ENCODE results near the gene CHRD. TPM values are rescaled to one million over a fixed set of nuclear protein-coding genes. Genes with fewer than 3 reads are reported as not detected.

CHRD gene
- total RNA-seq, 1 experiment from 2014 or later: 2.7 TPM

DNA sequence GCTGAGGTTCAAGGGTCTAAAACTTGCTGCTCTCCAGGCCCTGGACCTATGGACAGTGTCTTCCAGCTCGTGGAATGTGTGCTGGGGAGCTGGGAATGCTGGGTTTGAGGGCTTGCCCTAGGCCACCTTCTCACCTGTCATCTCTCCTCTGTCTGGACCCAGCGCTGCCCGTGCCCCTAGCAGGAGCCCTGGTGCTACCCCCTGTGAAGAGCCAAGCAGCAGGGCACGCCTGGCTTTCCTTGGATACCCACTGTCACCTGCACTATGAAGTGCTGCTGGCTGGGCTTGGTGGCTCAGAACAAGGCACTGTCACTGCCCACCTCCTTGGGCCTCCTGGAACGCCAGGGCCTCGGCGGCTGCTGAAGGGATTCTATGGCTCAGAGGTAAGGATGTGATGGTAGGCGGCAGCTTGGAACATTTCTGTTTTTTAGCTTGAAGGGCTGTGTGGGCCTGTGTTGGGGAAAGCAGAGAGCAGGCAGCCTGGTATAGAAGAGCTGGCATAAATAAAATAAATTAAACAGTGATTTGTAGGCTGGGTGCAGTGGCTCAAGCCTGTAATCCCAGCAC, 5.1 kb downstream of the CHRD start:
- Mint-ChIP-seq H3K4me3 (no peak overlapping the region), H3K4me1 (peaks cover 7% of the 10 kb centered on the region), H3K27me3 (ENCODE audit: low read depth) (peaks cover 36% of the 10 kb centered on the region), H3K9me3 (no peaks in the 10 kb centered on the region), H3K27ac (no peak overlapping the region), H3K36me3 (no peaks in the 10 kb centered on the region)
- CTCF ChIA-PET: interaction anchor here (0.7 to 4.7 kb wide), 8 partner anchors 8 to 157 kb away, joined by 3 to 30 read pairs (median 4); no protein-coding TSS in a partner anchor
- POLR2A ChIA-PET: no interaction called here
- no peak for DNase-seq (ENCODE audit: low spot score)
- no peak for ATAC-seq
- TF ChIP-seq, protein P1, sequence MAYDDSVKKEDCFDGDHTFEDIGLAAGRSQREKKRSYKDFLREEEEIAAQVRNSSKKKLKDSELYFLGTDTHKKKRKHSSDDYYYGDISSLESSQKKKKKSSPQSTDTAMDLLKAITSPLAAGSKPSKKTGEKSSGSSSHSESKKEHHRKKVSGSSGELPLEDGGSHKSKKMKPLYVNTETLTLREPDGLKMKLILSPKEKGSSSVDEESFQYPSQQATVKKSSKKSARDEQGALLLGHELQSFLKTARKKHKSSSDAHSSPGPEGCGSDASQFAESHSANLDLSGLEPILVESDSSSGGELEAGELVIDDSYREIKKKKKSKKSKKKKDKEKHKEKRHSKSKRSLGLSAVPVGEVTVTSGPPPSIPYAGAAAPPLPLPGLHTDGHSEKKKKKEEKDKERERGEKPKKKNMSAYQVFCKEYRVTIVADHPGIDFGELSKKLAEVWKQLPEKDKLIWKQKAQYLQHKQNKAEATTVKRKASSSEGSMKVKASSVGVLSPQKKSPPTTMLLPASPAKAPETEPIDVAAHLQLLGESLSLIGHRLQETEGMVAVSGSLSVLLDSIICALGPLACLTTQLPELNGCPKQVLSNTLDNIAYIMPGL (CRISPR knock-in tag; IDR thresholded peaks at IDR 0.05): no peak
- TF ChIP-seq SP1 (CRISPR knock-in tag; conservative IDR thresholded peaks at IDR 0.05) (no peak), TEAD4 (CRISPR knock-in tag; IDR thresholded peaks at IDR 0.05) (no peak), ZNF138 (CRISPR knock-in tag; conservative IDR thresholded peaks at IDR 0.05) (no peak), TCF7 (CRISPR knock-in tag; IDR thresholded peaks at IDR 0.05; ENCODE audit: low read depth) (no peak), NR3C1 (CRISPR knock-in tag; conservative IDR thresholded peaks at IDR 0.05; ENCODE audit: low read depth) (no peak), HMGA2 (CRISPR knock-in tag; IDR thresholded peaks at IDR 0.05) (no peak), ETV6 (CRISPR knock-in tag; IDR thresholded peaks at IDR 0.05) (no peak), ZNF396 (CRISPR knock-in tag; IDR thresholded peaks at IDR 0.05; ENCODE audit: borderline replicate concordance) (no peak), NR1H2 (CRISPR knock-in tag; IDR thresholded peaks at IDR 0.05) (no peak)
- TF ChIP-seq, protein P2, sequence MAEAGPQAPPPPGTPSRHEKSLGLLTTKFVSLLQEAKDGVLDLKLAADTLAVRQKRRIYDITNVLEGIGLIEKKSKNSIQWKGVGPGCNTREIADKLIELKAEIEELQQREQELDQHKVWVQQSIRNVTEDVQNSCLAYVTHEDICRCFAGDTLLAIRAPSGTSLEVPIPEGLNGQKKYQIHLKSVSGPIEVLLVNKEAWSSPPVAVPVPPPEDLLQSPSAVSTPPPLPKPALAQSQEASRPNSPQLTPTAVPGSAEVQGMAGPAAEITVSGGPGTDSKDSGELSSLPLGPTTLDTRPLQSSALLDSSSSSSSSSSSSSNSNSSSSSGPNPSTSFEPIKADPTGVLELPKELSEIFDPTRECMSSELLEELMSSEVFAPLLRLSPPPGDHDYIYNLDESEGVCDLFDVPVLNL (CRISPR knock-in tag; IDR thresholded peaks at IDR 0.05; ENCODE audit: borderline replicate concordance, low read depth): no peak
- TF ChIP-seq, protein P3, sequence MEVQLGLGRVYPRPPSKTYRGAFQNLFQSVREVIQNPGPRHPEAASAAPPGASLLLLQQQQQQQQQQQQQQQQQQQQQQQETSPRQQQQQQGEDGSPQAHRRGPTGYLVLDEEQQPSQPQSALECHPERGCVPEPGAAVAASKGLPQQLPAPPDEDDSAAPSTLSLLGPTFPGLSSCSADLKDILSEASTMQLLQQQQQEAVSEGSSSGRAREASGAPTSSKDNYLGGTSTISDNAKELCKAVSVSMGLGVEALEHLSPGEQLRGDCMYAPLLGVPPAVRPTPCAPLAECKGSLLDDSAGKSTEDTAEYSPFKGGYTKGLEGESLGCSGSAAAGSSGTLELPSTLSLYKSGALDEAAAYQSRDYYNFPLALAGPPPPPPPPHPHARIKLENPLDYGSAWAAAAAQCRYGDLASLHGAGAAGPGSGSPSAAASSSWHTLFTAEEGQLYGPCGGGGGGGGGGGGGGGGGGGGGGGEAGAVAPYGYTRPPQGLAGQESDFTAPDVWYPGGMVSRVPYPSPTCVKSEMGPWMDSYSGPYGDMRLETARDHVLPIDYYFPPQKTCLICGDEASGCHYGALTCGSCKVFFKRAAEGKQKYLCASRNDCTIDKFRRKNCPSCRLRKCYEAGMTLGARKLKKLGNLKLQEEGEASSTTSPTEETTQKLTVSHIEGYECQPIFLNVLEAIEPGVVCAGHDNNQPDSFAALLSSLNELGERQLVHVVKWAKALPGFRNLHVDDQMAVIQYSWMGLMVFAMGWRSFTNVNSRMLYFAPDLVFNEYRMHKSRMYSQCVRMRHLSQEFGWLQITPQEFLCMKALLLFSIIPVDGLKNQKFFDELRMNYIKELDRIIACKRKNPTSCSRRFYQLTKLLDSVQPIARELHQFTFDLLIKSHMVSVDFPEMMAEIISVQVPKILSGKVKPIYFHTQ (CRISPR knock-in tag; IDR thresholded peaks at IDR 0.05): no peak
- TF ChIP-seq, protein P4, sequence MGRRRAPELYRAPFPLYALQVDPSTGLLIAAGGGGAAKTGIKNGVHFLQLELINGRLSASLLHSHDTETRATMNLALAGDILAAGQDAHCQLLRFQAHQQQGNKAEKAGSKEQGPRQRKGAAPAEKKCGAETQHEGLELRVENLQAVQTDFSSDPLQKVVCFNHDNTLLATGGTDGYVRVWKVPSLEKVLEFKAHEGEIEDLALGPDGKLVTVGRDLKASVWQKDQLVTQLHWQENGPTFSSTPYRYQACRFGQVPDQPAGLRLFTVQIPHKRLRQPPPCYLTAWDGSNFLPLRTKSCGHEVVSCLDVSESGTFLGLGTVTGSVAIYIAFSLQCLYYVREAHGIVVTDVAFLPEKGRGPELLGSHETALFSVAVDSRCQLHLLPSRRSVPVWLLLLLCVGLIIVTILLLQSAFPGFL (CRISPR knock-in tag; IDR thresholded peaks at IDR 0.05; ENCODE audit: borderline replicate concordance): no peak
- TF ChIP-seq, protein P5, sequence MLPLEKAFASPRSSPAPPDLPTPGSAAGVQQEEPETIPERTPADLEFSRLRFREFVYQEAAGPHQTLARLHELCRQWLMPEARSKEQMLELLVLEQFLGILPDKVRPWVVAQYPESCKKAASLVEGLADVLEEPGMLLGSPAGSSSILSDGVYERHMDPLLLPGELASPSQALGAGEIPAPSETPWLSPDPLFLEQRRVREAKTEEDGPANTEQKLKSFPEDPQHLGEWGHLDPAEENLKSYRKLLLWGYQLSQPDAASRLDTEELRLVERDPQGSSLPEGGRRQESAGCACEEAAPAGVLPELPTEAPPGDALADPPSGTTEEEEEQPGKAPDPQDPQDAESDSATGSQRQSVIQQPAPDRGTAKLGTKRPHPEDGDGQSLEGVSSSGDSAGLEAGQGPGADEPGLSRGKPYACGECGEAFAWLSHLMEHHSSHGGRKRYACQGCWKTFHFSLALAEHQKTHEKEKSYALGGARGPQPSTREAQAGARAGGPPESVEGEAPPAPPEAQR (CRISPR knock-in tag; IDR thresholded peaks at IDR 0.05): no peak

DNA sequence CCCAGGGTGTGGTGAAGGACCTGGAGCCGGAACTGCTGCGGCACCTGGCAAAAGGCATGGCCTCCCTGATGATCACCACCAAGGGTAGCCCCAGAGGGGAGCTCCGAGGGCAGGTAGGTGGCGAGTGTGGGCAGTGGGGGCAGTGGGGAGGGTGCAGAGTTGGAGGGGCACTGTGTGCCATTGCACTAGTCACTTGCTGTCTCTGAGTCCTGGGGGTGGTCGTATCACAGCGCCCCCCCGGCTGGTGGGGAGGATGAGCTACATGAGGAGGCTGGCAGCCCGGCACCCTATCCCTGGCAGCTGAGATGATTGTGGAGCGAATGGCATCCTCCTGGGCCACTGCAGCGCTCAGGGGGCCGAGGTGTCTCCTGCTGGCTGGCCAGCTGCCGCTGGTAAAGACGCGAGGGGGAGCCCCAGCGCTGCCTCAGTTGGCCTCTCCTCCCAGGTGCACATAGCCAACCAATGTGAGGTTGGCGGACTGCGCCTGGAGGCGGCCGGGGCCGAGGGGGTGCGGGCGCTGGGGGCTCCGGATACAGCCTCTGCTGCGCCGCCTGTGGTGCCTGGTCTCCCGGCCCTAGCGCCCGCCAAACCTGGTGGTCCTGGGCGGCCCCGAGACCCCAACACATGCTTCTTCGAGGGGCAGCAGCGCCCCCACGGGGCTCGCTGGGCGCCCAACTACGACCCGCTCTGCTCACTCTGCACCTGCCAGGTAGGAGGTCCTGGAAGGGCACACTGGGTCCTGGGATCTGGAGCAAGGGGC, 6.4 kb downstream of the CHRD start:
- Mint-ChIP-seq H3K36me3 (no peaks in the 10 kb centered on the region), H3K4me3 (no peak overlapping the region), H3K4me1 (peaks cover 4% of the 10 kb centered on the region; the same call in 1 of the 2 replicates), H3K27ac (no peak overlapping the region), H3K9me3 (no peaks in the 10 kb centered on the region), H3K27me3 (ENCODE audit: low read depth) (peaks cover 28% of the 10 kb centered on the region)
- TF ChIP-seq, protein P3 (CRISPR knock-in tag; IDR thresholded peaks at IDR 0.05): no peak
- TF ChIP-seq KAT7 (CRISPR knock-in tag; IDR thresholded peaks at IDR 0.05; ENCODE audit: borderline replicate concordance): no peak
- CTCF ChIA-PET: interaction anchor here (0.6 to 4.7 kb wide), 6 partner anchors 9 to 1208 kb away, joined by 3 to 30 read pairs (median 4); no protein-coding TSS in a partner anchor
- ATAC-seq (no peak), DNase-seq (ENCODE audit: low spot score) (no peak)
- POLR2A ChIA-PET: no interaction called here
